Uterus (tissue), 2 donors: ENCODE data around the gene SEPTIN5.

Source experiments
- CTCF ChIP-seq, 4 experiments: fragments of 200-600 bp in 2 of 4; fragments of 450-650 bp in 2 of 4; sonication (generic) in 2 of 4; IDR thresholded peaks; one replicate each; pipeline ENCODE4 v1.5.1; 2016 to 2019; ENCODE audit warnings: antibody characterized with exemption in 4 of 4, mild to moderate bottlenecking in 2 of 4, moderate library complexity in 1 of 4
- POLR2A ChIP-seq, 2 donors: fragments of 450-650 bp; IDR thresholded peaks; one replicate each; pipeline ENCODE4 v1.6.1; 2016; ENCODE audit warnings: antibody characterized with exemption in 2 of 2, mild to moderate bottlenecking in 1 of 2, moderate library complexity in 1 of 2

GRCh38 chr22:19686946-19687345 lies 27.4 kb upstream of the SEPTIN5 start:
- TF ChIP-seq CTCF (IDR thresholded peaks at IDR 0.05) (no peak), POLR2A (IDR thresholded peaks at IDR 0.05) (no peak)
